ENCODE measurements around the gene DDX20.

DNA sequence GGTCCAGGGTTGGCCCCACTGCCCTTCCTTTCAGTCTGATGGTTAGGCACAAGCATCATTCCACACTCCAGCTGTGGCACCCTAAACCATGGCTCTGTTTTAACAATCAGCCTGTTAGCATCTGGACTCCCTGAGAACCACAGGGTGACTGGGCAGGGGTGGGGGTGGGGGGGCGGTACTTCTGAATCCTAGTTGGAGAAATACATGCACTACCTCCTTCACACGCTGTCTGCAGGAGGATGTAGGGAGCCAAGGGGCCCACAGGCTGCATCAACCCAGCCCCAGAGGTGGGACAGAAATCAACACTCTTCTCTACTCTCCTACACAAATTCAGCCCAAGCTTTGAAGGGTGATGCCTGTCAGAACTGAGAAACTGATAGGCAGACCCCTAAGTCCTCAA is 23.8 kb downstream of the DDX20 start:
- TF ChIP-seq, protein P1, sequence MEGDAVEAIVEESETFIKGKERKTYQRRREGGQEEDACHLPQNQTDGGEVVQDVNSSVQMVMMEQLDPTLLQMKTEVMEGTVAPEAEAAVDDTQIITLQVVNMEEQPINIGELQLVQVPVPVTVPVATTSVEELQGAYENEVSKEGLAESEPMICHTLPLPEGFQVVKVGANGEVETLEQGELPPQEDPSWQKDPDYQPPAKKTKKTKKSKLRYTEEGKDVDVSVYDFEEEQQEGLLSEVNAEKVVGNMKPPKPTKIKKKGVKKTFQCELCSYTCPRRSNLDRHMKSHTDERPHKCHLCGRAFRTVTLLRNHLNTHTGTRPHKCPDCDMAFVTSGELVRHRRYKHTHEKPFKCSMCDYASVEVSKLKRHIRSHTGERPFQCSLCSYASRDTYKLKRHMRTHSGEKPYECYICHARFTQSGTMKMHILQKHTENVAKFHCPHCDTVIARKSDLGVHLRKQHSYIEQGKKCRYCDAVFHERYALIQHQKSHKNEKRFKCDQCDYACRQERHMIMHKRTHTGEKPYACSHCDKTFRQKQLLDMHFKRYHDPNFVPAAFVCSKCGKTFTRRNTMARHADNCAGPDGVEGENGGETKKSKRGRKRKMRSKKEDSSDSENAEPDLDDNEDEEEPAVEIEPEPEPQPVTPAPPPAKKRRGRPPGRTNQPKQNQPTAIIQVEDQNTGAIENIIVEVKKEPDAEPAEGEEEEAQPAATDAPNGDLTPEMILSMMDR (IDR thresholded peaks at IDR 0.05), result no peak
- TF ChIP-seq POLR2A (IDR thresholded peaks at IDR 0.05), result no peak
